BJ (cell line): Measurements from ENCODE around the gene FSD1. TPM values are rescaled to one million over a fixed set of nuclear protein-coding genes. Genes with fewer than 3 reads are reported as not detected.

Source experiments
- CTCF ChIA-PET: fragments of 350-600 bp; formaldehyde crosslinking; extraction: SDS; loops from one replicate; lab custom pipeline; 2021; ENCODE audit warnings: antibody characterized with exemption, inconsistent platforms; lab: Yijun Ruan, JAX
- POLR2A ChIA-PET: fragments of 300-600 bp; sonication (Branson Sonifier 250); formaldehyde crosslinking; extraction: SDS; loops from one replicate; lab custom pipeline; 2021; ENCODE audit warnings: antibody characterized with exemption; lab: Charles Lee
- DNase-seq: peaks from one replicate; pipeline ENCODE4 v3.0.0-alpha.2; 2011; ENCODE audit warnings: low read depth
- H3K27me3 ChIP-seq: 2 replicates; pipeline ENCODE4 v1.6.0; 2011; ENCODE audit warnings: low read length; ENCODE audit not compliant: control insufficient read depth, insufficient read depth
- H3K36me3 ChIP-seq: 2 replicates; pipeline ENCODE4 v1.5.1; 2011; ENCODE audit warnings: low read length; ENCODE audit not compliant: control insufficient read depth, insufficient read depth
- H3K4me3 ChIP-seq: 2 replicates; pipeline ENCODE4 v1.5.1; 2011; ENCODE audit warnings: low read depth, mild to moderate bottlenecking, control low read depth, low read length
- polyA plus RNA-seq: library from polyadenylated mRNA; depleted of rRNA; stranded (reverse); fragments of >200 nt; gene quantifications from 2 replicates; pipeline ENCODE4 v1.2.3, GENCODE V29; 2011
- TF ChIP-seq, protein P1 (sequence below): IDR thresholded peaks from 2 replicates; pipeline ENCODE4 v1.5.1; 2011; ENCODE audit warnings: low read depth, mild to moderate bottlenecking, control low read depth, inconsistent platforms, low read length, moderate library complexity; ENCODE audit not compliant: insufficient read depth

Gene FSD1
- polyA plus RNA-seq, 1 experiment, result 11.9 TPM

GRCh38 chr19:4305659-4306058, 1.3 kb downstream of the FSD1 start:
- POLR2A ChIA-PET, result no interaction called here
- TF ChIP-seq, protein P1, sequence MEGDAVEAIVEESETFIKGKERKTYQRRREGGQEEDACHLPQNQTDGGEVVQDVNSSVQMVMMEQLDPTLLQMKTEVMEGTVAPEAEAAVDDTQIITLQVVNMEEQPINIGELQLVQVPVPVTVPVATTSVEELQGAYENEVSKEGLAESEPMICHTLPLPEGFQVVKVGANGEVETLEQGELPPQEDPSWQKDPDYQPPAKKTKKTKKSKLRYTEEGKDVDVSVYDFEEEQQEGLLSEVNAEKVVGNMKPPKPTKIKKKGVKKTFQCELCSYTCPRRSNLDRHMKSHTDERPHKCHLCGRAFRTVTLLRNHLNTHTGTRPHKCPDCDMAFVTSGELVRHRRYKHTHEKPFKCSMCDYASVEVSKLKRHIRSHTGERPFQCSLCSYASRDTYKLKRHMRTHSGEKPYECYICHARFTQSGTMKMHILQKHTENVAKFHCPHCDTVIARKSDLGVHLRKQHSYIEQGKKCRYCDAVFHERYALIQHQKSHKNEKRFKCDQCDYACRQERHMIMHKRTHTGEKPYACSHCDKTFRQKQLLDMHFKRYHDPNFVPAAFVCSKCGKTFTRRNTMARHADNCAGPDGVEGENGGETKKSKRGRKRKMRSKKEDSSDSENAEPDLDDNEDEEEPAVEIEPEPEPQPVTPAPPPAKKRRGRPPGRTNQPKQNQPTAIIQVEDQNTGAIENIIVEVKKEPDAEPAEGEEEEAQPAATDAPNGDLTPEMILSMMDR, result no peak
- CTCF ChIA-PET, result interaction anchor here (1.3 kb wide), 1 partner anchor 47 kb away, joined by 5 read pairs; no protein-coding TSS in a partner anchor
- DNase-seq, result no peak
- Histone ChIP-seq H3K27me3 (no peaks in the 10 kb centered on the region), H3K36me3 (peaks cover 3% of the 10 kb centered on the region), H3K4me3 (no peak overlapping the region)

DNA sequence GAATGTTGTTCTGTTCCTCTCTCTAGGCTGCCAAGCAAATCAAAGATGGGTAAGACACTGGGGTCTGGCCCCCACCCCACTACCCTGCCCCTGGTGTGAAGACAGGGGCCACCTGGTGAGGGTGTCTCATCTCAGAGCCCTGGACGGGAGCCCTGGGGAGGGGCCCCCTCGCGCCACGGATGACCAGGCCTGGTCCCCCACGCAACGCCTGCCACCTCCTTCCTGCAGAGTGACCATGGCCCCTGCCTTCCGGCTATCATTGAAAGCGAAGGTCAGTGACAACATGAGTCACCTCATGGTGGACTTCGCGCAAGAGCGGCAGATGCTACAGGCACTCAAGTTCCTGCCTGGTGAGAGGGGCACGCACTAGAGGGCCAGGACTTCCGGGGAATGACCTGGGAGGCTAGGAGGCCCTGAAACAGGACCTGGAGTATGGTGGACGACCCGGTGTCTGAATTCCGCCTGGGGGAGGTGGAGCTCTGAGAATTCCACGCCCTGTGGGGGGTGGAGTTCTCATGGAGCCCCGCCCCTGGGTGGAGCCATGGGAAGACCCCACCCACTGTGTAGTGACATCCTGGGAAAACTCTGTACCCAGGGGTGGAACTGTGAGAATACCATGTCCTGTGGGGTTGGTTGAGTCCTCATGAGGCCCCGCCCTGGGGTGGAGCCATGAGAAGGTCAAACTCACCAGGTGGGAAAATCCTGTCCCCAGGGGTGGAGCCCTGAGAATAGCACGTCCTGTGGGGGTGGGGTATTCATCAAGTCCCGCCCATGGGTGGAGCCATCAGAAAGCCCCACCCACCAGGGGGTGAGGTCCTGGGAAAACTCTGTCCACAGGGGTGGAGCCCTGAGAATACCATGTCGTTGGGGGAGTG, 6.1 kb downstream of the FSD1 start:
- TF ChIP-seq, protein P1, result no peak
- DNase-seq, result no peak
- ChIA-PET POLR2A (no interaction called here), CTCF (no interaction called here)
- Histone ChIP-seq H3K27me3 (no peaks in the 10 kb centered on the region), H3K36me3 (peaks cover 5% of the 10 kb centered on the region), H3K4me3 (no peak overlapping the region)

- Histone ChIP-seq H3K36me3 (peaks cover 5% of the 10 kb centered on the region), H3K4me3 (no peak overlapping the region), H3K27me3 (no peaks in the 10 kb centered on the region)
- CTCF ChIA-PET, result interaction anchor here (0.6 kb wide), 1 partner anchor 211 kb away, joined by 3 read pairs; no protein-coding TSS in a partner anchor
- POLR2A ChIA-PET, result no interaction called here
- no peak for DNase-seq
- TF ChIP-seq, protein P1, result no peak
Observed at GRCh38 chr19:4313847-4314490, 9.6 kb downstream of the FSD1 start.

DNA sequence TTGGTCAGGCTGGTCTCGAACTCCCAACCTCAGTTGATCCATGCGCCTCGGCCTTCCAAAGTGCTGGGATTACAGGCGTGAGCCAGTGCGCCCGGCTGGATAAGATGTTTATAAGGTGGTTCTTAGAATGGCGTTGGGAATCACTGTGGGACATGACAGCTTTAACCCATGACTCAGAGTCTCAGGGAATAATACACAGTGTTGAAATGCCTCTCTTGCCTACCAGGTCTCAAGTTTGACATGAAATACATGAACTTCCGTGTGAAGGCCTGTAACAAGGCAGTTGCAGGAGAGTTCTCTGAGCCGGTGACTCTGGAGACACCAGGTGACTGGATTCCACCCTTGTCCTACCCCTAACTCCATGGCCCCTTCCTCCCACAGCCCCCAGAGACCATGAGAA, 12.6 kb downstream of the FSD1 start:
- DNase-seq, result no peak
- TF ChIP-seq, protein P1, result no peak
- Histone ChIP-seq H3K4me3 (no peak overlapping the region), H3K27me3 (no peaks in the 10 kb centered on the region), H3K36me3 (peaks cover 4% of the 10 kb centered on the region)
- POLR2A ChIA-PET, result no interaction called here
- CTCF ChIA-PET, result no interaction called here

DNA sequence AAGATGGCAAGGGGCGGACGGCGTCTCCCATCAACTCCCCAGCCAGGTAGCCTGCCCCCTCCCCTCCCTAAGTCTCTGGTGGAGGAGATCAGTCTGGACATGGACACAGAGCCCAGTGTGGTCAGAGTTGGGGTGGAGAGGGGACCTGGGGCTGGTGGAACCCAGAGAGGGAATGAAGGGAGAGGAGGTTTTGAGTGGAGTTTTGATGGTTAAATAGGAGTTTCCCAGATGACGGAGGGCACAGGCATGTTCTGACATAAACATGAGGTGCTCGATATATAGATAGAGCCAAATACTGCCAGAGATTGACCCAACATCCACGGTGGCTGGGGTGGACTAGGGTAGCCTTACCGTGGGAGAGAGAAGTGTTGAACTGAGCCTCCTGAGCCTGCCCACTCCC, 14.1 kb downstream of the FSD1 start:
- DNase-seq, result no peak
- Histone ChIP-seq H3K4me3 (no peak overlapping the region), H3K36me3 (peaks cover 3% of the 10 kb centered on the region), H3K27me3 (no peaks in the 10 kb centered on the region)
- TF ChIP-seq, protein P1, result no peak
- POLR2A ChIA-PET, result no interaction called here
- CTCF ChIA-PET, result interaction anchor here (0.5 kb wide), 1 partner anchor 35 kb away, joined by 3 read pairs; no protein-coding TSS in a partner anchor
